Esophagus squamous epithelium (tissue), 5 donors: Measurements from ENCODE around the gene FAM227B. TPM values are rescaled to one million over a fixed set of nuclear protein-coding genes. Genes with fewer than 3 reads are reported as not detected.

Source experiments
- DNase-seq: peaks from one replicate; lab custom pipeline; 2025; lab: John Stamatoyannopoulos, UW
- H3K27ac ChIP-seq, 4 donors: fragments of 200-600 bp; sonication (generic); one replicate each; pipeline ENCODE4 v1.5.1; 2016 to 2019; ENCODE audit warnings: mild to moderate bottlenecking in 1 of 4
- H3K27me3 ChIP-seq, 4 donors: fragments of 200-600 bp; sonication (generic); 1 replicate in 3 of 4; 2 replicates in 1 of 4; pipeline versions ENCODE4 v1.5.1 to v1.6.0; 2017 to 2021; ENCODE audit warnings: antibody characterized with exemption in 1 of 4
- H3K36me3 ChIP-seq, 3 donors: fragments of 200-600 bp; sonication (generic); one replicate each; pipeline ENCODE4 v1.5.1; 2016 to 2019
- H3K4me1 ChIP-seq, 3 donors: fragments of 200-600 bp; sonication (generic); one replicate each; pipeline ENCODE4 v1.5.1; 2017 to 2019
- H3K4me3 ChIP-seq, 4 donors: fragments of 200-600 bp; sonication (generic); 1 replicate in 3 of 4; 2 replicates in 1 of 4; pipeline ENCODE4 v1.5.1; 2016 to 2019; ENCODE audit warnings: mild to moderate bottlenecking in 2 of 4, moderate library complexity in 1 of 4
- H3K9me3 ChIP-seq, 3 donors: fragments of 200-600 bp; sonication (generic); one replicate each; pipeline ENCODE4 v1.5.1; 2016 to 2019
- CTCF ChIP-seq, 6 experiments: fragments of 450-650 bp in 4 of 6; fragments of 200-600 bp in 2 of 6; sonication (generic) in 2 of 6; IDR thresholded peaks; one replicate each; pipeline ENCODE4 v1.5.1; 2016 to 2019; ENCODE audit warnings: antibody characterized with exemption in 6 of 6, mild to moderate bottlenecking in 4 of 6, moderate library complexity in 4 of 6
- POLR2A ChIP-seq, 4 donors: fragments of 450-650 bp; IDR thresholded peaks; one replicate each; pipeline ENCODE4 v1.6.1; 2017; ENCODE audit warnings: antibody characterized with exemption in 4 of 4, mild to moderate bottlenecking in 4 of 4, moderate library complexity in 3 of 4
- WGBS, 2 donors: methylation state at CpG; one replicate each; pipeline ENCODE4 v1.1.5; 2018; 5-methylcytosine and 5-hydroxymethylcytosine counted together
- intact Hi-C: fragments of 100-400 bp; cut with DNase I; formaldehyde crosslinking; loops from one replicate; pipeline ENCODE4 v1.15.0; 2022
- total RNA-seq, 4 donors: library from RNA; depleted of rRNA; stranded (reverse); fragments of >200 nt; gene quantifications; one replicate each; pipeline ENCODE4 v1.1.0, GENCODE V29; 2016
- donor health status: DM: yes; HTN: yes; CAD: no.

The FAM227B gene
- total RNA-seq, 4 donors from 2014 or later, result 0.80 to 4.4 (median 1.6) TPM

- Histone ChIP-seq H3K4me1 (no peaks in the 10 kb centered on the region), H3K27ac (no peak overlapping the region), H3K9me3 (no peaks in the 10 kb centered on the region), H3K27me3 (no peaks in the 10 kb centered on the region), H3K4me3 (no peak overlapping the region), H3K36me3 (no peaks in the 10 kb centered on the region)
- no peak for DNase-seq
- intact Hi-C loops, result no loop called here
- no peak for TF ChIP-seq CTCF (IDR thresholded peaks at IDR 0.05)
- no peak for TF ChIP-seq POLR2A (IDR thresholded peaks at IDR 0.05)
- 67% methylated on average over 2 of the region's 2 CpGs for WGBS, 2 donors
Measured at GRCh38 chr15:49387471-49387870, 233.1 kb downstream of the FAM227B start.

GRCh38 chr15:49383266-49383665 lies 237.4 kb downstream of the FAM227B start:
- Histone ChIP-seq H3K27me3 (no peaks in the 10 kb centered on the region), H3K9me3 (no peaks in the 10 kb centered on the region), H3K36me3 (no peaks in the 10 kb centered on the region), H3K4me1 (no peaks in the 10 kb centered on the region), H3K27ac (no peak overlapping the region), H3K4me3 (no peak overlapping the region)
- intact Hi-C loops, result no loop called here
- TF ChIP-seq CTCF (IDR thresholded peaks at IDR 0.05), result no peak
- no peak for TF ChIP-seq POLR2A (IDR thresholded peaks at IDR 0.05)
- no peak for DNase-seq
- 42 to 44% methylated on average over 1 of the region's 1 CpG for WGBS, 2 donors

- no peaks in the 10 kb centered on the region for H3K4me1 ChIP-seq
- intact Hi-C loops, result no loop called here
- H3K27ac ChIP-seq, result no peak overlapping the region
- DNase-seq, result no peak
- H3K9me3 ChIP-seq, result no peaks in the 10 kb centered on the region
- H3K4me3 ChIP-seq, result no peak overlapping the region
- no peak for TF ChIP-seq POLR2A (IDR thresholded peaks at IDR 0.05)
- TF ChIP-seq CTCF (IDR thresholded peaks at IDR 0.05), result no peak
- no peaks in the 10 kb centered on the region for H3K36me3 ChIP-seq
- H3K27me3 ChIP-seq, result no peaks in the 10 kb centered on the region
Measured at GRCh38 chr15:49382394-49382793, 238.2 kb downstream of the FAM227B start.

- H3K9me3 ChIP-seq, result no peaks in the 10 kb centered on the region
- no peak overlapping the region for H3K27ac ChIP-seq
- 73 to 82% methylated on average over 5 of the region's 5 CpGs for WGBS, 2 donors
- intact Hi-C loops, result no loop called here
- H3K4me3 ChIP-seq, result no peak overlapping the region
- no peaks in the 10 kb centered on the region for H3K27me3 ChIP-seq
- DNase-seq, result no peak
- TF ChIP-seq POLR2A (IDR thresholded peaks at IDR 0.05), result no peak
- no peak for TF ChIP-seq CTCF (IDR thresholded peaks at IDR 0.05)
- H3K36me3 ChIP-seq, result no peaks in the 10 kb centered on the region
- H3K4me1 ChIP-seq, result no peaks in the 10 kb centered on the region
Measured at GRCh38 chr15:49380912-49381311, 239.7 kb downstream of the FAM227B start.

GRCh38 chr15:49379996-49380395 lies 240.6 kb downstream of the FAM227B start:
- intact Hi-C loops, result no loop called here
- Histone ChIP-seq H3K27me3 (no peaks in the 10 kb centered on the region), H3K4me1 (no peaks in the 10 kb centered on the region), H3K4me3 (no peak overlapping the region), H3K36me3 (no peaks in the 10 kb centered on the region), H3K9me3 (no peaks in the 10 kb centered on the region), H3K27ac (no peak overlapping the region)
- WGBS, 2 donors, result 12 to 40% methylated on average over 2 of the region's 4 CpGs
- no peak for DNase-seq
- no peak for TF ChIP-seq CTCF (IDR thresholded peaks at IDR 0.05)
- no peak for TF ChIP-seq POLR2A (IDR thresholded peaks at IDR 0.05)
